PC-9 (cell line): ENCODE measurements around the gene PLXND1. TPM values are rescaled to one million over a fixed set of nuclear protein-coding genes. Genes with fewer than 3 reads are reported as not detected.

Experiments
- BruUV-seq: library from RNA; stranded (reverse); fragments of 400-500 nt; replicated peaks from 2 replicates; lab custom pipeline; 2021; lab: Mats Ljungman, UMichigan
- CTCF ChIA-PET: fragments of 300-600 bp; sonication (Branson Sonifier 250); formaldehyde crosslinking; loops from one replicate; lab custom pipeline; 2022; ENCODE audit warnings: antibody characterized with exemption; lab: Charles Lee
- POLR2A ChIA-PET: fragments of 300-600 bp; sonication (Branson Sonifier 250); formaldehyde crosslinking; loops from one replicate; lab custom pipeline; 2022; ENCODE audit warnings: antibody characterized with exemption; ENCODE audit not compliant: unreplicated experiment; lab: Charles Lee
- DNase-seq, 2 experiments: peaks; one replicate each; pipeline versions ENCODE4 v3.0.0 to v3.0.0-alpha.2; 2015 to 2022; ENCODE audit warnings: mixed read lengths in 1 of 2
- H2AFZ ChIP-seq: fragments of 200-600 bp; sonication (generic); 2 replicates; pipeline ENCODE4 v1.8.1; 2017; ENCODE audit warnings: antibody characterized with exemption
- H3F3A ChIP-seq: fragments of 200-600 bp; sonication (generic); 2 replicates; pipeline ENCODE4 v1.8.1; 2017; ENCODE audit warnings: antibody characterized with exemption, mild to moderate bottlenecking, low read depth; ENCODE audit not compliant: insufficient read depth
- H3K27ac ChIP-seq: fragments of 200-600 bp; sonication (generic); 2 replicates; pipeline ENCODE4 v1.6.1; 2016; ENCODE audit warnings: mixed run types
- H3K27me3 ChIP-seq: fragments of 200-600 bp; sonication (generic); 2 replicates; pipeline ENCODE4 v1.6.1; 2016; ENCODE audit warnings: low read depth, mixed run types; ENCODE audit not compliant: insufficient read depth
- H3K36me3 ChIP-seq: fragments of 200-600 bp; sonication (generic); 2 replicates; pipeline ENCODE4 v1.6.1; 2016; ENCODE audit warnings: low read depth, mixed run types
- H3K4me1 ChIP-seq: fragments of 200-600 bp; sonication (generic); replicated peaks from 2 replicates; pipeline ENCODE4 v1.6.1; 2016; ENCODE audit warnings: mixed run types; ENCODE audit not compliant: insufficient read depth
- H3K4me2 ChIP-seq: fragments of 200-600 bp; sonication (generic); 2 replicates; pipeline ENCODE4 v1.6.1; 2017; ENCODE audit warnings: mixed run types
- H3K4me3 ChIP-seq: fragments of 200-600 bp; sonication (generic); 2 replicates; pipeline ENCODE4 v1.6.1; 2016; ENCODE audit warnings: mixed run types
- H3K79me2 ChIP-seq: fragments of 200-600 bp; sonication (generic); 2 replicates; pipeline ENCODE4 v1.6.1; 2017; ENCODE audit warnings: low read depth, mixed run types
- H3K9me2 ChIP-seq: fragments of 200-600 bp; sonication (generic); 2 replicates; pipeline ENCODE4 v1.8.1; 2017; ENCODE audit warnings: mild to moderate bottlenecking; ENCODE audit not compliant: insufficient read depth
- H3K9me3 ChIP-seq: fragments of 200-600 bp; sonication (generic); 2 replicates; pipeline ENCODE4 v1.8.1; 2016; ENCODE audit warnings: low read depth; ENCODE audit not compliant: insufficient read depth
- H4K20me1 ChIP-seq: fragments of 200-600 bp; sonication (generic); 2 replicates; pipeline ENCODE4 v1.8.1; 2017; ENCODE audit not compliant: insufficient read depth
- CTCF ChIP-seq: fragments of 200-600 bp; sonication (generic); conservative IDR thresholded peaks from 2 replicates; pipeline ENCODE4 v1.6.1; 2017; ENCODE audit warnings: mixed run types, antibody characterized with exemption, mild to moderate bottlenecking, moderate library complexity
- EZH2 ChIP-seq: fragments of 200-600 bp; sonication (generic); IDR thresholded peaks from 2 replicates; pipeline ENCODE4 v1.8.0; 2017; ENCODE audit warnings: antibody characterized with exemption, low read depth
- intact Hi-C: fragments of 100-400 bp; cut with micrococcal nuclease; formaldehyde crosslinking; loops from one replicate; pipeline ENCODE4 v1.10.0; 2022; ENCODE audit not compliant: unreplicated experiment
- total RNA-seq: library from RNA; stranded (reverse); gene quantifications from 2 replicates; pipeline ENCODE4 v1.2.3, GENCODE V29; 2021

The PLXND1 gene
- total RNA-seq, 1 experiment from 2014 or later = 44.4 TPM

GRCh38 chr3:129529436-129530210, 76.9 kb downstream of the PLXND1 start:
- BruUV-seq = no TSS peak
- intact Hi-C loops = no loop called here
- peaks cover 4% of the 10 kb centered on the region; the same call in 1 of the 2 replicates for H3F3A ChIP-seq
- no peak for TF ChIP-seq EZH2
- TF ChIP-seq CTCF = no peak
- POLR2A ChIA-PET = no interaction called here
- H3K9me2 ChIP-seq = no peaks in the 10 kb centered on the region
- no peak overlapping the region for H3K4me2 ChIP-seq
- H3K79me2 ChIP-seq = no peaks in the 10 kb centered on the region
- H4K20me1 ChIP-seq = no peaks in the 10 kb centered on the region
- DNase-seq = no peak
- H3K27me3 ChIP-seq = no peaks in the 10 kb centered on the region
- no peak overlapping the region for H3K4me3 ChIP-seq
- peaks cover 11% of the 10 kb centered on the region for H3K4me1 ChIP-seq
- CTCF ChIA-PET = no interaction called here
- no peak overlapping the region for H2AFZ ChIP-seq
- H3K36me3 ChIP-seq = no peaks in the 10 kb centered on the region
- no peaks in the 10 kb centered on the region for H3K9me3 ChIP-seq
- no peak overlapping the region for H3K27ac ChIP-seq

GRCh38 chr3:129528589-129529100, 77.8 kb downstream of the PLXND1 start, which contains the start of gene RHO:
Gene RHO, plus strand, starts transcription at chr3:129528639. Its CDS starts 95 bp downstream, at chr3:129528734.
- Histone ChIP-seq H4K20me1 (no peaks in the 10 kb centered on the region), H3K4me1 (0 out of 2 replicates have a peak, but pooled peaks cover 5% of the 10 kb centered on the region), H3K9me3 (no peaks in the 10 kb centered on the region), H3K27me3 (no peaks in the 10 kb centered on the region), H3K36me3 (no peaks in the 10 kb centered on the region), H3K9me2 (no peaks in the 10 kb centered on the region), H3K79me2 (no peaks in the 10 kb centered on the region), H3K4me3 (no peak within 1 kb of the TSS), H2AFZ (no peak within 1 kb of the TSS), H3F3A (no peaks in the 10 kb centered on the region), H3K4me2 (no peak within 1 kb of the TSS), H3K27ac (no peak within 1 kb of the TSS)
- TF ChIP-seq CTCF = no peak
- no peak for TF ChIP-seq EZH2
- BruUV-seq = no TSS peak
- intact Hi-C loops = no loop called here
- POLR2A ChIA-PET = no interaction called here
- CTCF ChIA-PET = interaction anchor here (0.6 kb wide), 1 partner anchor 13 kb away, joined by 3 read pairs; no protein-coding TSS in a partner anchor
- DNase-seq = no peak

GRCh38 chr3:129527262-129527661, 79.2 kb downstream of the PLXND1 start:
- Histone ChIP-seq H3K79me2 (no peaks in the 10 kb centered on the region), H2AFZ (no peak overlapping the region), H3K4me1 (0 out of 2 replicates have a peak, but pooled peaks cover 5% of the 10 kb centered on the region), H3K4me3 (no peak overlapping the region), H3K4me2 (no peak overlapping the region), H4K20me1 (no peaks in the 10 kb centered on the region), H3K9me2 (no peaks in the 10 kb centered on the region), H3K27ac (no peak overlapping the region), H3K36me3 (no peaks in the 10 kb centered on the region), H3K27me3 (no peaks in the 10 kb centered on the region), H3F3A (no peaks in the 10 kb centered on the region), H3K9me3 (no peaks in the 10 kb centered on the region)
- intact Hi-C loops = no loop called here
- BruUV-seq = no TSS peak
- DNase-seq = no peak
- CTCF ChIA-PET = interaction anchor here (0.6 kb wide), 1 partner anchor 69 kb away, joined by 3 read pairs; no protein-coding TSS in a partner anchor
- POLR2A ChIA-PET = no interaction called here
- TF ChIP-seq EZH2 (no peak), CTCF (no peak)
